Sigmoid colon (tissue), 7 donors: ENCODE measurements around the gene DHX35. TPM values are rescaled to one million over a fixed set of nuclear protein-coding genes. Genes with fewer than 3 reads are reported as not detected.

Experiments
- DNase-seq: peaks from one replicate; pipeline ENCODE4 v3.0.0-alpha.2; 2019
- H3K27ac ChIP-seq, 4 donors: fragments of 200-600 bp; sonication (generic); one replicate each; pipeline ENCODE4 v1.5.1; 2016 to 2019; ENCODE audit warnings: mild to moderate bottlenecking in 1 of 4
- H3K27me3 ChIP-seq, 3 donors: fragments of 200-600 bp; sonication (generic); one replicate each; pipeline ENCODE4 v1.5.1; 2019; ENCODE audit warnings: mild to moderate bottlenecking in 1 of 3
- H3K36me3 ChIP-seq, 4 donors: fragments of 200-600 bp; sonication (generic); one replicate each; pipeline ENCODE4 v1.5.1; 2016 to 2019
- H3K4me1 ChIP-seq, 4 donors: fragments of 200-600 bp; sonication (generic); one replicate each; pipeline ENCODE4 v1.5.1; 2017 to 2019
- H3K4me3 ChIP-seq, 4 donors: fragments of 200-600 bp; sonication (generic); one replicate each; pipeline ENCODE4 v1.5.1; 2017 to 2019; ENCODE audit warnings: mild to moderate bottlenecking in 2 of 4, moderate library complexity in 1 of 4
- H3K9me3 ChIP-seq, 4 donors: fragments of 200-600 bp in 3 of 4; sonication (generic) in 3 of 4; one replicate each; pipeline versions ENCODE4 v1.5.1 to v1.6.1; 2013 to 2019
- EP300 ChIP-seq, 4 donors: sonication (generic); formaldehyde crosslinking; IDR thresholded peaks; one replicate each; pipeline ENCODE4 v1.6.1; 2017; ENCODE audit warnings: antibody characterized with exemption in 4 of 4
- POLR2A ChIP-seq, 2 donors: fragments of 450-650 bp; IDR thresholded peaks; one replicate each; pipeline ENCODE4 v1.6.1; 2016; ENCODE audit warnings: antibody characterized with exemption in 2 of 2, mild to moderate bottlenecking in 2 of 2, moderate library complexity in 2 of 2
- POLR2AphosphoS5 ChIP-seq, 4 donors: sonication (generic); formaldehyde crosslinking; IDR thresholded peaks; one replicate each; pipeline ENCODE4 v1.6.1; 2017; ENCODE audit warnings: antibody characterized with exemption in 4 of 4
- WGBS, 2 donors: extraction: QIAGEN DNeasy Blood & Tissue Kit; methylation state at CpG; one replicate each; pipeline ENCODE4 v1.1.7; 2013; 5-methylcytosine and 5-hydroxymethylcytosine counted together
- intact Hi-C: fragments of 100-400 bp; cut with DNase I; formaldehyde crosslinking; loops from one replicate; pipeline ENCODE4 v1.15.1; 2023
- polyA plus RNA-seq, 3 donors: library from polyadenylated mRNA; stranded (reverse); fragments of 200-250 nt; gene quantifications; one replicate each; pipeline ENCODE4 v1.2.3, GENCODE V29; 2013
- total RNA-seq, 4 donors: library from RNA; depleted of rRNA; stranded (reverse); fragments of >200 nt; gene quantifications; one replicate each; pipeline ENCODE4 v1.1.0, GENCODE V29; 2016
- TF ChIP-seq, protein P1 (sequence below), 4 experiments: fragments of 450-650 bp in 3 of 4; fragments of 200-600 bp in 1 of 4; IDR thresholded peaks; one replicate each; pipeline ENCODE4 v1.5.1; 2016 to 2019; ENCODE audit warnings: antibody characterized with exemption in 4 of 4, mild to moderate bottlenecking in 3 of 4, moderate library complexity in 2 of 4
- donor health status: healthy with polysubstance abuse.
- donor health status: Bipolar disorder and iron deficiency.
- donor health status: healthy.

The DHX35 gene
- total and polyA plus RNA-seq, 7 donors = 8.8 to 33.2 (median 16.1) TPM

DNA sequence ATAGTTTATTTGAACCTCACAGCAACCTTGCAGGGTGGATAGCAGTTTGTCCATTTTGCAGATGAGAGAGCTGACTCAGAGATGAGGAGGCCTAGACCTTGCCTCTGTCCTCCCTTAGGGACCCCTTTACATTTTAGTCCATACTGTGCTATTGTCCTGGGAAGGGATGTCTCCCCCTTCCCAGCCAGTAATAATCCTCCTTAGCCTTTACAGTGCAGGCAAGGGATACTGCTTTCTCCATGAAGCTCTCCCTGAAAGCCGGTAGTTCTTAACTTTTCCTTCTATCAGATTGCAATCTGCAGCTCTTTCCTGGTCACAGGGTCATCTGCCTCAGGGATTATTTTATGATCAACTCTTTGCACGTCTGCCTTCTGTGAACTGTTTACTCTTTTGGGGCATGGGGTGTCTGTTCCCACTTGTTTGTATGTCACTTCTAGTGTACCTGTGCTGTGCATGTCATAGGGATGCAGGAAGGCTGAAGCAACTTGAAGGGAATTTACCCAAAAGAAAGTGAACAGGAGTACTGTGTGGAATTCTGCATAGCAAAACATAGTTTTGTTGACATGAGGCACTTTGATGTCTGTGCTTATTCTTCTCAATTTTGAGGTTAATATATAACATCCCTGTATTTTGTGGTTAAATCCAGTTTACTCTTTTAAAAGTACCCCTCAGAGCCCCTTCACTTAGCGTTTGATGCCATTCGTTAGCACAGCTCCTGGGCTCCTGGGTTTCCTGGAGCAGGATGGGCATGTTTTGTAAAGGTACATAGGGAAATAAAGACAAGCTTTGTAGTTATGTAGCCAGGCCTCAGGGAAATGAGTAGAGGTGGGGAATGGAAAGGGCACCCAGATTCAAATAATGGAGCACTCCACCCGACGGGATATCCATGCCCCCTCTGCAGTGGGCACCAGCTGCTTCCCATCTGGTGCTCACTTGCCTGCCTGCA, 38.1 kb downstream of the DHX35 start:
- Histone ChIP-seq H3K4me1 (peaks cover 0 to 8% (median 2%) of the 10 kb centered on the region in 4 donors), H3K9me3 (no peaks in the 10 kb centered on the region), H3K27me3 (no peaks in the 10 kb centered on the region), H3K4me3 (no peak overlapping the region), H3K36me3 (peaks cover 12 to 93% (median 37%) of the 10 kb centered on the region in 4 donors), H3K27ac (no peak overlapping the region)
- 72 to 88% methylated on average over 6 of the region's 6 CpGs for WGBS, 2 donors
- TF ChIP-seq POLR2AphosphoS5 (IDR thresholded peaks at IDR 0.05) (no peak), POLR2A (IDR thresholded peaks at IDR 0.05) (no peak), EP300 (IDR thresholded peaks at IDR 0.05) (no peak)
- TF ChIP-seq, protein P1, sequence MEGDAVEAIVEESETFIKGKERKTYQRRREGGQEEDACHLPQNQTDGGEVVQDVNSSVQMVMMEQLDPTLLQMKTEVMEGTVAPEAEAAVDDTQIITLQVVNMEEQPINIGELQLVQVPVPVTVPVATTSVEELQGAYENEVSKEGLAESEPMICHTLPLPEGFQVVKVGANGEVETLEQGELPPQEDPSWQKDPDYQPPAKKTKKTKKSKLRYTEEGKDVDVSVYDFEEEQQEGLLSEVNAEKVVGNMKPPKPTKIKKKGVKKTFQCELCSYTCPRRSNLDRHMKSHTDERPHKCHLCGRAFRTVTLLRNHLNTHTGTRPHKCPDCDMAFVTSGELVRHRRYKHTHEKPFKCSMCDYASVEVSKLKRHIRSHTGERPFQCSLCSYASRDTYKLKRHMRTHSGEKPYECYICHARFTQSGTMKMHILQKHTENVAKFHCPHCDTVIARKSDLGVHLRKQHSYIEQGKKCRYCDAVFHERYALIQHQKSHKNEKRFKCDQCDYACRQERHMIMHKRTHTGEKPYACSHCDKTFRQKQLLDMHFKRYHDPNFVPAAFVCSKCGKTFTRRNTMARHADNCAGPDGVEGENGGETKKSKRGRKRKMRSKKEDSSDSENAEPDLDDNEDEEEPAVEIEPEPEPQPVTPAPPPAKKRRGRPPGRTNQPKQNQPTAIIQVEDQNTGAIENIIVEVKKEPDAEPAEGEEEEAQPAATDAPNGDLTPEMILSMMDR (IDR thresholded peaks at IDR 0.05) = no peak
- no peak for DNase-seq
- intact Hi-C loops = no loop called here

DNA sequence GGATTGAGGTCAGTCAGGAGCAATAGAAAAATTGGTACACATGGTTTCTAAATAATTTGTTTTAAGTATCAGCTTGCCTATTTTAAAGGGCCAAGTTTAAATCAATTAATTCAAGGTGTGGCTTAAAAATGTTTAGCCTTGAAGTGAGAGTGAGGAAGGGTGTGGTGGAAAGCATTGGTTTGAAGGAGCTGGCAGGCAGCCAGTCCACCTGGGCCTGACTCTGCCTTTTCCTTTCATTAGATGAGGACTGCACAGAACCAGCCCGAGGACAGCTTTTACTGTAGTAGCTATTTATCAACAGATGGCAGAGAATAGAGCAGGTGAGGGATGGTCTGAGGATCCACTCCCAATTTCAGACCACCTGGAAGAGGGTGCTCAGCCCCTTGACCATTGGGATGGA, 42.4 kb downstream of the DHX35 start:
- H3K4me3 ChIP-seq = no peak overlapping the region
- no peaks in the 10 kb centered on the region for H3K27me3 ChIP-seq
- peak overlapping the region in 2 of 4 donors; percentile 17 to 19 for H3K27ac ChIP-seq
- H3K4me1 ChIP-seq = peaks cover 0 to 16% (median 2%) of the 10 kb centered on the region in 4 donors
- DNase-seq = no peak
- H3K36me3 ChIP-seq = peaks cover 25 to 93% (median 42%) of the 10 kb centered on the region in 4 donors
- whole genome bisulfite sequencing, 2 donors = 8 to 58% methylated on average over 1 of the region's 1 CpG
- TF ChIP-seq, protein P1 (IDR thresholded peaks at IDR 0.05) = no peak
- TF ChIP-seq EP300 (IDR thresholded peaks at IDR 0.05) (no peak), POLR2A (IDR thresholded peaks at IDR 0.05) (no peak), POLR2AphosphoS5 (IDR thresholded peaks at IDR 0.05) (no peak)
- intact Hi-C loops = no loop called here
- no peaks in the 10 kb centered on the region for H3K9me3 ChIP-seq

GRCh38 chr20:39009348-39009747, 47.2 kb downstream of the DHX35 start:
- WGBS, 2 donors = 65 to 77% methylated on average over 1 of the region's 1 CpG
- H3K9me3 ChIP-seq = no peaks in the 10 kb centered on the region
- intact Hi-C loops = no loop called here
- no peak overlapping the region for H3K27ac ChIP-seq
- H3K4me3 ChIP-seq = no peak overlapping the region
- peaks cover 21 to 77% (median 35%) of the 10 kb centered on the region in 4 donors for H3K36me3 ChIP-seq
- no peak for DNase-seq
- TF ChIP-seq POLR2AphosphoS5 (IDR thresholded peaks at IDR 0.05) (no peak), EP300 (IDR thresholded peaks at IDR 0.05) (no peak), POLR2A (IDR thresholded peaks at IDR 0.05) (no peak)
- TF ChIP-seq, protein P1 (IDR thresholded peaks at IDR 0.05) = no peak
- H3K4me1 ChIP-seq = peaks cover 0 to 16% (median 2%) of the 10 kb centered on the region in 4 donors
- no peaks in the 10 kb centered on the region for H3K27me3 ChIP-seq

DNA sequence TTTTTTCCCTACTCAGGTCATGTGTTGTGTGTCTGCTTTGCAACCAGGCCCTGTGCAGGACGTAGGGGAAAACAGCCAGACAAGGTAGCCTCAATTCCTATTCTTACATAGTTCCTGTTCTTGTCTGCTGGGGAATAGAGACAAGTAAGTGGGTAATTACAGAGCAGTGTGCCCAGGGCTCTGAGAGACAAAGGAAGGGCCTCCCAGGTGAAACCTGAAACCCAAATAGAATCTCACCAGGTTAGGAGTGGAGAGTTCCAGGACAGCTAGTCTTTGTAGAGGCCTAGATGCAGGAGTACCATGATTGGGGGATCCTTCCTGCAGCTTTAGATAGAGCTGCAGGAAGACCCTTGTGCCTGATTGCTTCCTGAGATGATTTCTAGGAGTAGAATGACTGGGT, 48.4 kb downstream of the DHX35 start:
- WGBS, 2 donors = 90 to 96% methylated on average over 1 of the region's 1 CpG
- Histone ChIP-seq H3K27ac (no peak overlapping the region), H3K27me3 (no peaks in the 10 kb centered on the region), H3K36me3 (peaks cover 21 to 82% (median 34%) of the 10 kb centered on the region in 4 donors), H3K9me3 (no peaks in the 10 kb centered on the region), H3K4me1 (peaks cover 0 to 6% (median 0%) of the 10 kb centered on the region in 4 donors), H3K4me3 (no peak overlapping the region)
- intact Hi-C loops = no loop called here
- no peak for TF ChIP-seq POLR2A (IDR thresholded peaks at IDR 0.05)
- TF ChIP-seq, protein P1 (IDR thresholded peaks at IDR 0.05) = no peak
- no peak for TF ChIP-seq POLR2AphosphoS5 (IDR thresholded peaks at IDR 0.05)
- no peak for TF ChIP-seq EP300 (IDR thresholded peaks at IDR 0.05)
- no peak for DNase-seq
